ENCODE data around the gene CHRND. TPM values are rescaled to one million over a fixed set of nuclear protein-coding genes. Genes with fewer than 3 reads are reported as not detected.

CHRND gene
- polyA plus RNA-seq, 1 donor from 2014 or later = not detected

DNA sequence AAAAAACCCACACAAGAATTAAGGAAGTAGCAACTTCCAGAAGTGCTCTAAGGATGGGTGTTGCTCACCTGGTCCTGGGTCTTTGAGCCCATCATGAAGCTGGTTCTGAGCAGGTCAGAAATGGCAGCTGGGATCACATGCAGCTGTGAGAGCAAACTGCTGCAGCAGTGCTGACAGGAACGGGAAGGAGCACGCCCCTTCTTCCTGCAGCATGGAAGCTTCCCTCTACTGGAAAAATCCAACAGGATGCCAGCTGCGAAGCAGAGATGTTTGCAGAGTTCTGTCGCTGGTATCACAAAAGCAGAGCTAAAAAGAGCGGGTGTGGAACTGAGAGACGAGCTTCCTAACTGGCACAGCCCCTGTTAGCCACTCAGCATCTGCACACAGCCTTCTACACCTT, 58.3 kb downstream of the CHRND start:
- Histone ChIP-seq H3K9ac (ENCODE audit: low read length) (no peak overlapping the region), H3K27ac (ENCODE audit: low read length) (no peak overlapping the region), H3K79me2 (replicated peaks; ENCODE audit: insufficient read depth, low read length) (no peaks in the 10 kb centered on the region), H4K20me1 (ENCODE audit: insufficient read depth) (no peaks in the 10 kb centered on the region), H3K4me3 (ENCODE audit: low read length) (no peak overlapping the region), H3F3A (ENCODE audit: insufficient read depth, low read length, poor library complexity, severe bottlenecking) (no peaks in the 10 kb centered on the region), H2AFZ (ENCODE audit: low read depth, low read length) (no peak overlapping the region), H3K36me3 (ENCODE audit: insufficient read depth, low read length) (no peaks in the 10 kb centered on the region), H3K9me2 (ENCODE audit: insufficient read depth, low read length) (no peaks in the 10 kb centered on the region), H3K27me3 (ENCODE audit: insufficient read depth, low read depth, low read length) (no peaks in the 10 kb centered on the region), H3K9me3 (ENCODE audit: low read length) (no peaks in the 10 kb centered on the region), H3K4me2 (ENCODE audit: low read length) (no peak overlapping the region)
- no peak for TF ChIP-seq SMC3 (conservative IDR thresholded peaks at IDR 0.05; ENCODE audit: poor library complexity)
- TF ChIP-seq EZH2 (IDR thresholded peaks at IDR 0.05; ENCODE audit: borderline replicate concordance, insufficient read depth, low read length, poor library complexity, severe bottlenecking) = no peak
- no peak for TF ChIP-seq RAD21 (conservative IDR thresholded peaks at IDR 0.05)
- TF ChIP-seq, protein P1, sequence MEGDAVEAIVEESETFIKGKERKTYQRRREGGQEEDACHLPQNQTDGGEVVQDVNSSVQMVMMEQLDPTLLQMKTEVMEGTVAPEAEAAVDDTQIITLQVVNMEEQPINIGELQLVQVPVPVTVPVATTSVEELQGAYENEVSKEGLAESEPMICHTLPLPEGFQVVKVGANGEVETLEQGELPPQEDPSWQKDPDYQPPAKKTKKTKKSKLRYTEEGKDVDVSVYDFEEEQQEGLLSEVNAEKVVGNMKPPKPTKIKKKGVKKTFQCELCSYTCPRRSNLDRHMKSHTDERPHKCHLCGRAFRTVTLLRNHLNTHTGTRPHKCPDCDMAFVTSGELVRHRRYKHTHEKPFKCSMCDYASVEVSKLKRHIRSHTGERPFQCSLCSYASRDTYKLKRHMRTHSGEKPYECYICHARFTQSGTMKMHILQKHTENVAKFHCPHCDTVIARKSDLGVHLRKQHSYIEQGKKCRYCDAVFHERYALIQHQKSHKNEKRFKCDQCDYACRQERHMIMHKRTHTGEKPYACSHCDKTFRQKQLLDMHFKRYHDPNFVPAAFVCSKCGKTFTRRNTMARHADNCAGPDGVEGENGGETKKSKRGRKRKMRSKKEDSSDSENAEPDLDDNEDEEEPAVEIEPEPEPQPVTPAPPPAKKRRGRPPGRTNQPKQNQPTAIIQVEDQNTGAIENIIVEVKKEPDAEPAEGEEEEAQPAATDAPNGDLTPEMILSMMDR (IDR thresholded peaks at IDR 0.05; ENCODE audit: poor library complexity, severe bottlenecking) = no peak
- TF ChIP-seq TAF1 (IDR thresholded peaks at IDR 0.05; ENCODE audit: low read depth) = no peak
- no peak for TF ChIP-seq EP300 (conservative IDR thresholded peaks at IDR 0.05; ENCODE audit: poor library complexity, severe bottlenecking)
- TF ChIP-seq, protein P2, sequence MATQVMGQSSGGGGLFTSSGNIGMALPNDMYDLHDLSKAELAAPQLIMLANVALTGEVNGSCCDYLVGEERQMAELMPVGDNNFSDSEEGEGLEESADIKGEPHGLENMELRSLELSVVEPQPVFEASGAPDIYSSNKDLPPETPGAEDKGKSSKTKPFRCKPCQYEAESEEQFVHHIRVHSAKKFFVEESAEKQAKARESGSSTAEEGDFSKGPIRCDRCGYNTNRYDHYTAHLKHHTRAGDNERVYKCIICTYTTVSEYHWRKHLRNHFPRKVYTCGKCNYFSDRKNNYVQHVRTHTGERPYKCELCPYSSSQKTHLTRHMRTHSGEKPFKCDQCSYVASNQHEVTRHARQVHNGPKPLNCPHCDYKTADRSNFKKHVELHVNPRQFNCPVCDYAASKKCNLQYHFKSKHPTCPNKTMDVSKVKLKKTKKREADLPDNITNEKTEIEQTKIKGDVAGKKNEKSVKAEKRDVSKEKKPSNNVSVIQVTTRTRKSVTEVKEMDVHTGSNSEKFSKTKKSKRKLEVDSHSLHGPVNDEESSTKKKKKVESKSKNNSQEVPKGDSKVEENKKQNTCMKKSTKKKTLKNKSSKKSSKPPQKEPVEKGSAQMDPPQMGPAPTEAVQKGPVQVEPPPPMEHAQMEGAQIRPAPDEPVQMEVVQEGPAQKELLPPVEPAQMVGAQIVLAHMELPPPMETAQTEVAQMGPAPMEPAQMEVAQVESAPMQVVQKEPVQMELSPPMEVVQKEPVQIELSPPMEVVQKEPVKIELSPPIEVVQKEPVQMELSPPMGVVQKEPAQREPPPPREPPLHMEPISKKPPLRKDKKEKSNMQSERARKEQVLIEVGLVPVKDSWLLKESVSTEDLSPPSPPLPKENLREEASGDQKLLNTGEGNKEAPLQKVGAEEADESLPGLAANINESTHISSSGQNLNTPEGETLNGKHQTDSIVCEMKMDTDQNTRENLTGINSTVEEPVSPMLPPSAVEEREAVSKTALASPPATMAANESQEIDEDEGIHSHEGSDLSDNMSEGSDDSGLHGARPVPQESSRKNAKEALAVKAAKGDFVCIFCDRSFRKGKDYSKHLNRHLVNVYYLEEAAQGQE (IDR thresholded peaks at IDR 0.05; ENCODE audit: borderline replicate concordance) = no peak
- TF ChIP-seq POLR2AphosphoS5 (IDR thresholded peaks at IDR 0.05) = no peak

Other genes with a start within 250 kb of the CHRND start
- not detected in 2 replicates for gene ALPP, start 147.4 kb upstream of the CHRND start, polyA plus RNA-seq
- not detected in 2 replicates for gene ALPG, start 119.3 kb upstream of the CHRND start, polyA plus RNA-seq
- not detected in 2 replicates for gene ALPI, start 70.0 kb upstream of the CHRND start, polyA plus RNA-seq
- gene ECEL1, start 38.3 kb upstream of the CHRND start, polyA plus RNA-seq = 60.9 and 75.6 TPM in 2 replicates
- 0.16 TPM in 1 of 2 replicates, not detected in the other for gene PRSS56, start 5.8 kb upstream of the CHRND start, polyA plus RNA-seq
- gene CHRNG, start 13.5 kb downstream of the CHRND start, polyA plus RNA-seq = not detected in 2 replicates
- 29.3 and 29.9 TPM in 2 replicates for gene TIGD1, start 24.4 kb downstream of the CHRND start, polyA plus RNA-seq
- gene EIF4E2, start 24.5 kb downstream of the CHRND start, polyA plus RNA-seq = 57.6 and 82.8 TPM in 2 replicates
- not detected in 2 replicates for gene EFHD1, start 107.4 kb downstream of the CHRND start, polyA plus RNA-seq
- 39.6 and 52.6 TPM in 2 replicates for gene GIGYF2, start 171.2 kb downstream of the CHRND start, polyA plus RNA-seq

Measured in neural cell (in vitro differentiated cells).